Kidney capillary endothelial cell (primary cell): ENCODE measurements around the gene DHRS12.

ENCODE experiments used
- DNase-seq: peaks from one replicate; pipeline ENCODE4 v3.0.0-alpha.2; 2018; ENCODE audit warnings: low spot score

The DHRS12 gene

DNA sequence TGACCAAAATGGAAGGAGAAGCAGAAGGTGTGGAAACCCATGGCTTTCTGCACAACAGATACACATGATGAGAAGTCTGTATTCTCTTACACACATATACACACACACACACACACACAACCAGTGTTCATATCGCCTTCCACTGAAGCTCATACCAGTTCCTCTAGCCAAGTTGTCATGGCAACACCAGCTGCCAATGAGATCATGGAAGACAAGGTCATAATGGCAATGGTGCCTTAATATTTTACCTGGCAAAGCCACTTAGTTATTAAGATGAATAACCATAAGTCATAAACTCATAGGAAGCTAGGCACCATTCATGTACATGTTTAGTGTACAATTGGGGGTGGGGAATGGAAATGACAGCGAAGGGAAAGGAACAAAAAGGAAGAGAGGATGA lies 2.6 kb upstream of the DHRS12 start:
- peak; percentile 20 for DNase-seq

DNA sequence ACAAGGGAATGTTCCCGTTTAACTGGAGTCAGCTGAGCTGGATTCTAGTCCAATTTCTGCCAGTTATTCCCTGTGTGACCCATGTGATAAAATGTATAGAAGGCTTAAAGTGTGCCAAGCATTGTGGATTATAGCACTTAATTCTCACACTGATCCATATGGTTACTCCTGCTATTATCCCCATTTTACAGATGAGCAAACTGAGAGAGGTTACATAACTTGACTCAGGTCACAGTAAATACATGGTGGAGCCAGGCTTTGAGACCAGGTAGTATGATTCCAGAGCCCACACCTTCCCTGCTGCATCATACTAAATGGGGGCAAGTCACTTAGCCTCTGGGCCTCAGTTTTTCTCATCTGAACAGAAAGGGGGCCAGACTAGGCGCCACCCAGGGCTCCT lies 2.0 kb upstream of the DHRS12 start:
- DNase-seq: no peak

- no peak for DNase-seq
Observed at GRCh38 chr13:51805313-51805712, 1.4 kb upstream of the DHRS12 start.

DNA sequence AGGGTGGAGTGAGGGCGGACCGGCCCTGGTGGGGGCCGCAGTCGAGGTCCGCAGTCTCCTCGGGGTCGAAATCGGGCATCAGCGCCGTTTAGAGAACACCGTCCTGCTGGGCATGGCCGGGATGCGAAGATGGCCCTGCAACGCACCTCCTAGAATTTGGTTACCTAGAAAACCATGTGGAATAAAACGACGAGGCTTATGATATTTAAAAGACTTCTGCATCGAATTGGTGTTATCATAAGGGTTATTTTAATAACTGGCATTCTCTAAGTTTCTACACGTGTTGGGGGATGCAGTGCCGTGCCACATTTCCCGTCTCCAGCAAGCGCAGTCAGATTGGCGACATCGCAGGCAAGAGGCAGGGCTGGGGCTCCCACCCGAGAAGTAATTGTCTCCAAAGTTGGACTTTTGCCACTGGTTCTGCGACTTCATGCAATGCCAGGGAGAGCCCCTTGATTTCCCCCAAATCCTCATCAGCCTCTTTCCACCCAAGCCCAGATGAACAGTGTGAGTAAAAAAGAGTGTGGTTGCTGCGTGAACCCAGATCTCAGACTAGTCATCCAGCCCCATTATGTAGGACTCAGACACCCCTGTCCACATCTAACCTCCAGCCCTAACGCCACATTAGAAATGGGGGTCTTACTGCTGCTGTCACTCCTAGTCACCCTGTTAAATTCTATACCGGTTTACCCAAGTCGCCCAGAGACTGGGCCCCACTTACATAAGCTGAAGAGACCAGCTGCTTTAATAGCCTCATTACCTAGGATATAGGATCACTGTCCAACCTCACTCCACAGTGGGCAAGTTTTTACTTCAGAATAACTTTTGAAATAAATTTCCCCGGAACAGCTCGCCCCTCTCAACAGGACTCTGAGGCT lies 571 bp upstream of the DHRS12 start:
- peak; percentile 31 for DNase-seq

GRCh38 chr13:51802631-51803418 lies 1.1 kb downstream of the DHRS12 start:
- no peak for DNase-seq

GRCh38 chr13:51801631-51802099 lies 2.3 kb downstream of the DHRS12 start:
- DNase-seq: peak; percentile 57

DNA sequence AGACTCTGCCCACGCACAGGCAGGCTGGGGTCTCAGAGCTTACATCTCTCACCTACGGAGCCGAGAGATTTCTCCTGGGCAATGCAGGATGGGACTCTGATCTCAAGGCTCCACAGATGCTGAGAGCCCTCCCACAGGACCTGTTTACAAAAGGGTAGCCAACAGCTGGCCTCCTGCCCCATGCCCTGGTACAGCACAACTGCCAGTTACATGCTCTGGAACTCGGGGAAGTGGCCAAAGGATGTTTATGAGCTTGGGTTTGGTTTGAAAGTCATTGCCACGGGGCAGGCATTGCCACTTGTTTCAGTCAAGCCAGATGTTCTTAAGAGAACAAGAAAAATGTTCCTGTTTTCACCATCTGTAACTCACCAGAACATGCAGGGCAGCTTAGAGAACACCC lies 3.5 kb downstream of the DHRS12 start:
- no peak for DNase-seq

- no peak for DNase-seq
Observed at GRCh38 chr13:51799261-51799660, 4.7 kb downstream of the DHRS12 start.

GRCh38 chr13:51797664-51798488 lies 6.1 kb downstream of the DHRS12 start:
- DNase-seq: peak; percentile 36

- no peak for DNase-seq
Observed at GRCh38 chr13:51796546-51796945, 7.4 kb downstream of the DHRS12 start.

DNA sequence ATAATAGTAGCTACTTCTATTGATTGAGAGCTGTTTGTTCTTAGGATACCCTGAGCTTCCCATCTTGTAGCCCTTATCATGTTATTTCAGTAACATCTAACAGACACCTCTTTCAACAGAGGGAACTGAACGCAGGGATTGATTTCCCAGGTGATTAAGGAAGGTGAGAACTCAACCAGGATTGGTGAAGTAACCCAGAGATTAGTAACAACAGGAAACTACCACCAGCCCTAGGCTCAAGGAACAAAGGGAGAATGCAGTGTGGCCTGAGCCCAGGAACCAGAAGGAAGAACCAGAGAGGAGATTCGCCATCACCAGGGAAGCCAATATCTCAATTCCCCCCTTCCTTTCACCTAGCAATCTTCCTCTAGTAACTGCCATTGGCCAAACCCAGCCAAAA lies 8.5 kb downstream of the DHRS12 start:
- no peak for DNase-seq

- DNase-seq: no peak
Observed at GRCh38 chr13:51794964-51795363, 9.0 kb downstream of the DHRS12 start.

DNA sequence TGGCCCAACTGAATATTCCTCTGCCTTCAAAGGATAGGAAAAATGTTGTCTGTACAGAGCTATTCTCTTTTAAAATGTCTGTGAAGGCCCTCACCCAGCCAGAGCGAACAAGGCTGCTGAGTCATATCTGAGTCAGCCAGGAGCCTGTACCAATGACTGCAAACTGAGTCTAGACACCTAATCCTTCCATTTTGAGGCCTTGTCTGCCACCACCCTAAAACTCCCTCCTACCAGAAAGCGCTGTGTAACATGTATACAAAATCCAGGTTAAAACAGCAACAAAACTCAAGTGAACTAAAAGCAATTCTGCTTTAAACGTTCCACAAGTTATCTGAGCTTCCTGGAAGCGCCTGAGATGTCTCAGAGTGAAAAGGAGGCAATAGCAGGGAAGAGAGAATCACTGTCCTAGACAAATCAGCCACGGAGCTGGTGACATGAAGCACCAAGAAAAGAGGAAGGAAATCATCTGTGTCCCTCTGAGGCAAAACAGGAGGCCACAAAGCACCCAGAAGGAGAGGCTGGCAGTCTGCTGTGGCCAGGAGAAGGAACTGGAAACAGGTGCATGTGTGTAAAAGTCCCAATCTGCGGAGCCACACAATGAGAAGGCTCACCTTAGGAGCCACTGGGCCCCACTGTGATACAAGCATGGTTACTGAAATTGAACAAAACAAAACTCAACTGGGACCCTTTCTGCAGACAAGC lies 10.2 kb downstream of the DHRS12 start:
- peak; percentile 74 for DNase-seq

- DNase-seq: no peak
Observed at GRCh38 chr13:51786425-51787265, 17.3 kb downstream of the DHRS12 start.

GRCh38 chr13:51785712-51786424 lies 18.1 kb downstream of the DHRS12 start:
- DNase-seq: no peak

DNA sequence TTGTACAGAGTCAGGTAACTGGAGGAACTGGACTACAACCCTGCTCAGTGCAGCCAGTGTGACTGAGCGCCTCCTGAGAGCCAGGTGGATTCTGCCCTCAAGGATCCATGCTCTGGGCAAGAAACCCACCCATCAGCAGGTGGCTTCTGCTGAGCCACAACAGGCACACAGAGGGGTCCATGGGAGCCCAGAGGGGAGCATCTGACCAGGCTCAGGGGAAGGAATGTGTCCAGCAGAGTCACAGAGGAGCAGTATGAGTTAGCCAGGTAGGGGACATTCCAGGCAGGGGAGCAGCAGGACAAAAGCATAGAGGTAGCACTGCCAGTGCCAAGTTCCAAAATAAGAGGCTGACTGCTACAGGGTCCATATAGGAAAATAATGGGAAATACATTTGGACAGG lies 19.9 kb downstream of the DHRS12 start:
- no peak for DNase-seq

DNA sequence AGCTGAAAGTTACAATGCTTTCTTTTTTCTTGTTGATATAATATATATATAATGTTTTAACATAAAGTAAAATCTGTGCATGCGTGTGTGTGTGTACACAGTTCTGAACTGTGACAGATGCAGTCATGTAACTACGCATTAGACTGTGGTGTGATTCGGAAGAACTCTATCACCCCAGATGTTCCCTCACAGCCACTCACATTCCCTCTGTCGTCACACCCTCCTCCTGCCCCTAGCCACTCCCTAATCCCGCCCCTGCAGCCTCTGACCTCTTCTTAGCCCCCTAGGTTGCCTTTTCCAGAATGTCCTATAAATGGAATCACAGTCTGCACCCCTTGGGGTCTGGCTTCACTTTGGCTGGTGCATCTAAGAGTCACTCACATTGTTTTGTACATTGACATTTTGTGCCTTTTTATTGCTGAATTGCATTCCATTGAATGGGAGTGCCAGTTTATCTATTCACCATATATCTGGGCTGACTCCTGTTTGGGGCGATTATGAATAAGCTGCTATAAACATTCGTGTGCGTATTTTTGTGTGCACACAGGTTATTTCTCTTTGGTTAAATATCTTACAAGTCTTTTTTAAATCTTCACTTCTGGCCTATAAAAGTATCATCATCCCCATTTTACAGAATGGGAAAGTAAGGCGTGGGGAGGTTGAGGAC lies 20.4 kb downstream of the DHRS12 start:
- no peak for DNase-seq

GRCh38 chr13:51782026-51782710 lies 21.8 kb downstream of the DHRS12 start:
- DNase-seq: no peak
